HEK293 (cell line): Measurements from ENCODE around the gene PI4KA.
A peak's percentile ranks its signal among the peaks of the same experiment; 100 is the strongest.

Source experiments
- CTCF ChIA-PET: fragments of 350-600 bp; formaldehyde crosslinking; extraction: SDS; loops from one replicate; lab custom pipeline; 2021; ENCODE audit warnings: antibody characterized with exemption; lab: Yijun Ruan, JAX
- POLR2A ChIA-PET: fragments of 300-600 bp; formaldehyde crosslinking; extraction: SDS; loops from one replicate; lab custom pipeline; 2020; ENCODE audit warnings: antibody characterized with exemption, inconsistent platforms; lab: Yijun Ruan, JAX
- H3K27ac ChIP-seq: fragments of 200-500 bp; sonication (Bioruptor generic); 2 replicates; pipeline ENCODE4 v1.5.1; 2014; ENCODE audit warnings: low read depth, low read length, control low read depth, inconsistent platforms; ENCODE audit errors: extremely low read depth
- H3K36me3 ChIP-seq, 2 experiments: fragments of 200-500 bp in 1 of 2; sonication (Bioruptor generic) in 1 of 2; 1 replicate in 1 of 2; 2 replicates in 1 of 2; pipeline ENCODE4 v1.5.1; 2014 to 2017; ENCODE audit warnings: inconsistent platforms in 2 of 2, low read length in 2 of 2; ENCODE audit not compliant: control insufficient read depth in 2 of 2, insufficient read depth in 1 of 2
- H3K4me1 ChIP-seq: fragments of 200-500 bp; sonication (Bioruptor generic); 2 replicates; pipeline ENCODE4 v1.5.1; 2014; ENCODE audit warnings: mild to moderate bottlenecking, low read length, inconsistent platforms; ENCODE audit not compliant: control insufficient read depth, insufficient read depth
- H3K4me3 ChIP-seq: 2 replicates; pipeline ENCODE4 v1.5.1; 2011; ENCODE audit warnings: low read depth, mild to moderate bottlenecking, control low read depth, low read length, moderate library complexity
- H3K9me3 ChIP-seq: fragments of 200-500 bp; sonication (Bioruptor generic); 2 replicates; pipeline ENCODE4 v1.5.1; 2014; ENCODE audit warnings: low read depth, low read length, inconsistent platforms; ENCODE audit not compliant: control insufficient read depth, insufficient read depth
- EGR2 ChIP-seq: fragments of 450-650 bp; formaldehyde crosslinking; IDR thresholded peaks from 2 replicates; pipeline ENCODE4 v1.5.1; 2016; ENCODE audit warnings: low read depth, missing biosample characterization, missing genetic modification characterization
- GLIS2 ChIP-seq: fragments of 450-650 bp; formaldehyde crosslinking; IDR thresholded peaks from 2 replicates; pipeline ENCODE4 v1.5.1; 2016; ENCODE audit warnings: missing biosample characterization, missing genetic modification characterization
- KLF1 ChIP-seq: fragments of 450-650 bp; formaldehyde crosslinking; IDR thresholded peaks from 2 replicates; pipeline ENCODE4 v1.5.1; 2016; ENCODE audit warnings: missing biosample characterization, missing genetic modification characterization
- PRDM4 ChIP-seq: fragments of 450-650 bp; formaldehyde crosslinking; IDR thresholded peaks from 2 replicates; pipeline ENCODE4 v1.5.1; 2017; ENCODE audit warnings: missing biosample characterization, missing genetic modification characterization
- SP7 ChIP-seq: fragments of 450-650 bp; formaldehyde crosslinking; IDR thresholded peaks from 2 replicates; pipeline ENCODE4 v1.5.1; 2016; ENCODE audit warnings: missing biosample characterization, missing genetic modification characterization
- ZFP69B ChIP-seq: fragments of 450-650 bp; formaldehyde crosslinking; IDR thresholded peaks from 2 replicates; pipeline ENCODE4 v1.5.1; 2016; ENCODE audit warnings: missing biosample characterization, missing genetic modification characterization
- ZNF114 ChIP-seq: fragments of 450-650 bp; formaldehyde crosslinking; IDR thresholded peaks from 2 replicates; pipeline ENCODE4 v1.5.0; 2017; ENCODE audit warnings: missing biosample characterization, missing genetic modification characterization
- ZNF146 ChIP-seq: fragments of 450-650 bp; formaldehyde crosslinking; IDR thresholded peaks from 2 replicates; pipeline ENCODE4 v1.5.1; 2016; ENCODE audit warnings: missing biosample characterization, missing genetic modification characterization
- ZNF155 ChIP-seq: fragments of 450-650 bp; formaldehyde crosslinking; IDR thresholded peaks from 2 replicates; pipeline ENCODE4 v1.5.1; 2016; ENCODE audit warnings: missing biosample characterization, missing genetic modification characterization
- ZNF324 ChIP-seq: fragments of 450-650 bp; formaldehyde crosslinking; IDR thresholded peaks from 2 replicates; pipeline ENCODE4 v1.5.1; 2016; ENCODE audit warnings: missing biosample characterization, missing genetic modification characterization
- ZNF416 ChIP-seq: fragments of 450-650 bp; formaldehyde crosslinking; IDR thresholded peaks from 2 replicates; pipeline ENCODE4 v1.5.1; 2016; ENCODE audit warnings: missing biosample characterization, missing genetic modification characterization
- ZNF510 ChIP-seq: fragments of 450-650 bp; formaldehyde crosslinking; IDR thresholded peaks from 2 replicates; pipeline ENCODE4 v1.5.1; 2018; ENCODE audit warnings: mild to moderate bottlenecking, missing genetic modification characterization, missing biosample characterization; ENCODE audit not compliant: insufficient replicate concordance
- ZNF514 ChIP-seq: fragments of 450-650 bp; formaldehyde crosslinking; IDR thresholded peaks from 2 replicates; pipeline ENCODE4 v1.5.1; 2016; ENCODE audit warnings: missing biosample characterization, missing genetic modification characterization
- ZNF600 ChIP-seq: fragments of 450-650 bp; formaldehyde crosslinking; IDR thresholded peaks from 2 replicates; pipeline ENCODE4 v1.5.1; 2016; ENCODE audit warnings: missing biosample characterization, missing genetic modification characterization
- ZNF623 ChIP-seq: fragments of 450-650 bp; formaldehyde crosslinking; IDR thresholded peaks from 2 replicates; pipeline ENCODE4 v1.5.1; 2016; ENCODE audit warnings: missing biosample characterization, missing genetic modification characterization
- ZNF639 ChIP-seq: fragments of 450-650 bp; formaldehyde crosslinking; IDR thresholded peaks from 2 replicates; pipeline ENCODE4 v1.5.1; 2016; ENCODE audit warnings: missing biosample characterization, missing genetic modification characterization
- ZNF776 ChIP-seq: fragments of 450-650 bp; formaldehyde crosslinking; IDR thresholded peaks from 2 replicates; pipeline ENCODE4 v1.5.0; 2017; ENCODE audit warnings: missing biosample characterization, missing genetic modification characterization, borderline replicate concordance
- ZNF830 ChIP-seq: fragments of 450-650 bp; IDR thresholded peaks from 2 replicates; pipeline ENCODE4 v1.5.0; 2018; ENCODE audit warnings: missing biosample characterization, missing genetic modification characterization, low read depth, mild to moderate bottlenecking, moderate library complexity
- ZXDB ChIP-seq: fragments of 450-650 bp; formaldehyde crosslinking; IDR thresholded peaks from 2 replicates; pipeline ENCODE4 v1.5.1; 2016; ENCODE audit warnings: missing biosample characterization, missing genetic modification characterization

Gene PI4KA

GRCh38 chr22:20875296-20875695, 16.7 kb upstream of the PI4KA start (continued):
- TF ChIP-seq ZNF114 (tag by site-specific recombination): no peak
- TF ChIP-seq, all 188 proteins: peak for 0

- no peak overlapping the region for H3K4me3 ChIP-seq
- H3K4me1 ChIP-seq: no peaks in the 10 kb centered on the region
- CTCF ChIA-PET: interaction anchor here (4.5 kb wide), 1 partner anchor 12 kb away, joined by 25 read pairs; no protein-coding TSS in a partner anchor
- H3K36me3 ChIP-seq: peaks cover 5 to 57% of the 10 kb centered on the region in 2 experiments; a peak in 2 of 3 replicates
- TF ChIP-seq ZNF324 (tag by site-specific recombination) (no peak), KLF1 (tag by site-specific recombination) (peak; percentile 33; the same call in 1 of the 2 replicates)
- no peaks in the 10 kb centered on the region for H3K9me3 ChIP-seq
- H3K27ac ChIP-seq: no peak overlapping the region
- POLR2A ChIA-PET: no interaction called here
Observed at GRCh38 chr22:20873214-20873613, 14.6 kb upstream of the PI4KA start.

- ChIA-PET POLR2A (interaction anchor here (0.9 kb wide), 1 partner anchor 8 kb away, joined by 6 read pairs; no protein-coding TSS in a partner anchor), CTCF (no interaction called here)
- TF ChIP-seq ZNF416 (tag by site-specific recombination): no peak
- no peak for TF ChIP-seq PRDM4 (tag by site-specific recombination)
- TF ChIP-seq ZNF623 (tag by site-specific recombination): peak; percentile 88
- TF ChIP-seq EGR2 (tag by site-specific recombination): no peak
- no peak for TF ChIP-seq ZNF600 (tag by site-specific recombination)
- no peak for TF ChIP-seq ZNF830 (tag by site-specific recombination)
- TF ChIP-seq ZNF776 (tag by site-specific recombination): no peak
- H3K4me3 ChIP-seq: no peak overlapping the region
- H3K9me3 ChIP-seq: no peaks in the 10 kb centered on the region
- peaks cover 5 to 55% of the 10 kb centered on the region in 2 experiments; a peak in 2 of 3 replicates for H3K36me3 ChIP-seq
- no peak overlapping the region for H3K27ac ChIP-seq
- H3K4me1 ChIP-seq: no peaks in the 10 kb centered on the region
Observed at GRCh38 chr22:20869234-20869633, 10.6 kb upstream of the PI4KA start.

- Histone ChIP-seq H3K27ac (no peak overlapping the region), H3K4me1 (no peaks in the 10 kb centered on the region), H3K4me3 (no peak overlapping the region), H3K9me3 (no peaks in the 10 kb centered on the region), H3K36me3 (peaks cover 5 to 58% of the 10 kb centered on the region in 2 experiments; a peak in 2 of 3 replicates)
- TF ChIP-seq ZFP69B (tag by site-specific recombination) (no peak), ZNF146 (no peak), GLIS2 (tag by site-specific recombination) (no peak), ZNF155 (tag by site-specific recombination) (no peak), SP7 (tag by site-specific recombination) (no peak), ZNF510 (tag by site-specific recombination) (no peak), ZNF514 (tag by site-specific recombination) (no peak), ZNF639 (tag by site-specific recombination) (no peak), ZXDB (tag by site-specific recombination) (no peak)
- ChIA-PET POLR2A (interaction anchor here (0.8 to 0.9 kb wide), 2 partner anchors 9 to 10 kb away, joined by 4 to 6 read pairs; partner anchors contain the start of genes PI4KA and SNAP29), CTCF (interaction anchor here (1.0 to 4.6 kb wide), 5 partner anchors 17 to 93 kb away, joined by 3 to 31 read pairs (median 4); partner anchors contain the start of gene CRKL)
Observed at GRCh38 chr22:20868025-20868962, 9.7 kb upstream of the PI4KA start.
